NCI-H1417 (cell line): ENCODE data around the gene AHNAK2.
A peak's percentile ranks its signal among the peaks of the same experiment; 100 is the strongest.
"Not testable (repeated sequence)": the region's sequence is repeated elsewhere in the genome, so short reads cannot be mapped to it uniquely, and the experiment has no call there.

ENCODE experiments used
- DNase-seq, 3 experiments: peaks; one replicate each; lab custom pipeline; 2025; lab: John Stamatoyannopoulos, UW

The AHNAK2 gene

DNA sequence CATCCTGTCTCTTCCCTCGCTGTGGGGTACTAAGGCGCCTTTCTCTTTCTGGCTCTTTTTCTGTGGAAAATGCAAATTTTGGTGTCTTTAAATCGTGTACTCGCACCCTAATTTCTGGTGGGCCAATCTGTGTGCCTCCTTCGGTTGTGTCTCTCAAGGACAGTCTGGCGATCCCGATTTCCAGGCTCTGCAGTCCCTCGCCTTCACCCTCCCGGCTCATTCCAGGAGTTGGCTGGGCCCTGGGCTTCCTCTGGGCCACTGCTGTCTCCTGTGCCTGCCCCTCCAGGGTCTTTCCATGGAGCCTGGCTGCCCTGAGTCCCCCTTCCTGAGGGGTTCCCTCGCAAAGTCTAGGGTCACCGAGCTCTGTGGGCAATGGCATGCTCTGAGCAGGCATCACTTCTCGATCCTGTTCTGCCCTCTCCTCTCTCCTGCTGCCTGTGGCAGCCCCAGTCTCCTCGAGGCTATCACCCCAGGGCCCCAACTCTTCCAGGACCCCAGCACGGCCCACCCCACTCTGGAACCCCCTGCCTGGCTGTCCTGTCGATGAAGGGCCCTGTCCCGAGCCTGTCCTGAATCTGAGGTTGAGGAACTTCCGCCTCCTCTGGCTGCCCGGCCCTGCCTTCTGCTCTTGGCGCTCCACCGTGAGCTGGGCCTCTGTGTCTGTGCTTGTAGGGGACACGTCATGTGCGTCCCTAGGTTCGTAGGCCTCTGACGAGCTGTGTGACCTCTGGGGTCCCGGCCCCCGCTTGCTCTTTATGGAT, 24.1 kb downstream of the AHNAK2 start:
- no peak for DNase-seq

DNA sequence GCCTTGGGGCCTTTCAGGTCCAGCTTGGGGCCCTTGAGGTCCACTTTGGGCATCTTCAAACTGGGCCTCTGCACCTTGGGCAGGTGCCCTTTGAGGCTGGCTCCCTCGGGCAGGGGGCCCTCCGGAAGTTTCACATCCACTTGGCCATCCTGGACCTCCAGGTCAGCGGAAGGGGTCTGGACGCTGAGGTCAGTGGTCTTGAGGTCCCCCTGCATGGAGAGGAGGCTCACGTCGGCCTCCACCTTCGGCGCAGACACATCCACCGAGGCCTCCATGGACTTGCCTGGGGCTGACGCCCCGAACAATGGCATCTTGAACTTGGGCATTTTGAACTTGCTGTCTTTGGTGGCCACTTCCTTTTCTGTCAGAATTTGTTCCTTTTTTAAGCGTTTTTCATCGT, 25.1 kb downstream of the AHNAK2 start:
- DNase-seq = no peak

DNA sequence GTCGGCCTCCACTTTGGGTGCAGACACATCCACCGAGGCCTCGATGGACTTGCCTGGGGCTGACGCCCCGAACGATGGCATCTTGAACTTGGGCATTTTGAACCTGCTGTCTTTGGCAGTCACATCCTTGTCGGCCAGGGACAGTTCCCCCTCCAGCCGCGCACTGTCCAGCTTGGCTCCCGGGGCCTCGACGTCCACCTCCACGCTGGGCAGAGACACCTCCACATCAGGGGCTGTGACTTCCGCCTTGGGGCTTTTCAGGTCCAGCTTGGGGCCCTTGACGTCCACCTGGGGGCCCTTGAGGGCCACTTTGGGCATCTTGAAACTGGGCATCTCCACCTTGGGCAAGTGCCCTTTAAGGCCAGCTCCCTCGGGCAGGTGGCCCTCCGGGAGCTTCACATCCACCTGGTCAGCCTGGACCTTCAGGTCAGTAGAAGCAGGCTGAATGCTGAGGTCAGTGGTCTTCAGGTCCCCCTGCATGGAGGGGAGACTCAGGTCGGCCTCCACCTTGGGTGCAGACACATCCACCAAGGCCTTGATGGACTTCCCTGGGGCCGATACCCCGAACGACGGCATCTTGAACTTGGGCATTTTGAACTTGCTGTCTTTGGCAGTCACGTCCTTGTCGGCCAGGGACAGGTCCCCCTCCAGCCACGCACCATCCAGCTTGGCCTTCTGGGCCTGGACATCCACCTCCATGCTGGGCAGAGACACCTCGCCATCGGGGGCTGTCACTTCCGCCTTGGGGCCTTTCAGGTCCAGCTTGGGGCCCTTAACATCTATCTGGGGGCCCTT, 26.1 kb downstream of the AHNAK2 start:
- not testable (repeated sequence) for DNase-seq

DNA sequence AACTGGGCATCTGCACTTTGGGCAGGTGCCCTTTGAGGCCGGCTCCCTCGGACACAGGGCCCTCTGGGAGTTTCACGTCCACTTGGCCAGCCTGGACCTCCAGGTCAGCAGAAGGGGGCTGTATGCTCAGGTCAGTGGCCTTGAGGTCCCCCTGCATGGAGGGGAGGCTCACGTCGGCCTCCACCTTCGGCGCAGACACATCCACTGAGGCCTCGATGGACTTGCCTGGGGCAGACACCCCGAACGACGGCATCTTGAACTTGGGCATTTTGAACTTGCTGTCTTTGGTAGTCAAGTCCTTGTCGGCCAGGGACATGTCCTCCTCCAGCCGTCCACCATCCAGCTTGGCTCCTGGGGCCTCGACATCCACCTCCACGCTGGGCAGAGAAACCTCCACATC, 27.5 kb downstream of the AHNAK2 start:
- DNase-seq = not testable (repeated sequence)

DNA sequence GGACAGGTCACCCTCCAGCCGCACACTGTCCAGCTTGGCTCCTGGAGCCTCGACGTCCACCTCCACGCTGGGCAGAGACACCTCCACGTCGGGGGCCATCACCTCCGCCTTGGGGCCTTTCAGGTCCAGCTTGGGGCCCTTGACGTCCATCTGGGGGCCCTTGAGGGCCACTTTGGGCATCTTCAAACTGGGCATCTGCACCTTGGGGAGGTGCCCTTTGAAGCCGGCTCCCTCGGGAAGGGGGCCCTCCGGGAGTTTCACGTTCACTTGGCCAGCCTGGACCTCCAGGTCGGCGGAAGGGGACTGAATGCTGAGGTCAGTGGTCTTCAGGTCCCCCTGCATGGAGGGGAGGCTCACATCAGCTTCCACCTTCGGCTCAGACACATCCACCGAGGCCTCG, 28.2 kb downstream of the AHNAK2 start:
- DNase-seq = no peak

DNA sequence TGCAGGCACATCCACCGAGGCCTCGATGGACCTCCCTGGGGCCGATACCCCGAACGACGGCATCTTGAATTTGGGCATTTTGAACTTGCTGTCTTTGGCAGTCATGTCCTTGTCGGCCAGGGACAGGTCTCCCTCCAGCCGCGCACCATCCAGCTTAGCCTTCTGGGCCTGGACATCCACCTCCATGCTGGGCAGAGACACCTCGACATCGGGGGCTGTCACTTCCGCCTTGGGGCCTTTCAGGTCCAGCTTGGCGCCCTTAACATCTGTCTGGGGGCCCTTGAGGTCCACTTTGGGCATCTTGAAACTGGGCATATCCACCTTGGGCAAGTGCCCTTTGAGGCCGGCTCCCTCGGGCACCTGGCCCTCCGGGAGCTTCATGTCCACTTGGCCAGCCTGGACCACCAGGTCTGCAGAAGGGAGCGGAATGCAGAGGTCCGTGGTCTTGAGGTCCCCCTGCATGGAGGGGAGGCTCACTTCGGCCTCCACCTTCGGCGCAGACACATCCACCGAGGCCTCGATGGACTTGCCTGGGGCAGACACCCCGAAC, 28.7 kb downstream of the AHNAK2 start:
- DNase-seq = not testable (repeated sequence)

DNA sequence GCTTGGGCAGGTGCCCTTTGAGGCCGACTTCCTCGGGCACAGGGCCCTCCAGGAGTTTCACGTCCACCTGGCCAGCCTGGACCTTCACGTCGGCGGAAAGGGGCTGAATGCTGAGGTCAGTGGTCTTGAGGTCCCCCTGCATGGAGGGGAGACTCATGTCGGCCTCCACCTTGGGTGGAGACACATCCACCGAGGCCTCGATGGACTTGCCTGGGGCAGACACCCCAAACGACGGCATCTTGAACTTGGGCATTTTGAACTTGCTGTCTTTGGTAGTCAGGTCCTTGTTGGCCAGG, 29.5 kb downstream of the AHNAK2 start:
- no peak for DNase-seq

DNA sequence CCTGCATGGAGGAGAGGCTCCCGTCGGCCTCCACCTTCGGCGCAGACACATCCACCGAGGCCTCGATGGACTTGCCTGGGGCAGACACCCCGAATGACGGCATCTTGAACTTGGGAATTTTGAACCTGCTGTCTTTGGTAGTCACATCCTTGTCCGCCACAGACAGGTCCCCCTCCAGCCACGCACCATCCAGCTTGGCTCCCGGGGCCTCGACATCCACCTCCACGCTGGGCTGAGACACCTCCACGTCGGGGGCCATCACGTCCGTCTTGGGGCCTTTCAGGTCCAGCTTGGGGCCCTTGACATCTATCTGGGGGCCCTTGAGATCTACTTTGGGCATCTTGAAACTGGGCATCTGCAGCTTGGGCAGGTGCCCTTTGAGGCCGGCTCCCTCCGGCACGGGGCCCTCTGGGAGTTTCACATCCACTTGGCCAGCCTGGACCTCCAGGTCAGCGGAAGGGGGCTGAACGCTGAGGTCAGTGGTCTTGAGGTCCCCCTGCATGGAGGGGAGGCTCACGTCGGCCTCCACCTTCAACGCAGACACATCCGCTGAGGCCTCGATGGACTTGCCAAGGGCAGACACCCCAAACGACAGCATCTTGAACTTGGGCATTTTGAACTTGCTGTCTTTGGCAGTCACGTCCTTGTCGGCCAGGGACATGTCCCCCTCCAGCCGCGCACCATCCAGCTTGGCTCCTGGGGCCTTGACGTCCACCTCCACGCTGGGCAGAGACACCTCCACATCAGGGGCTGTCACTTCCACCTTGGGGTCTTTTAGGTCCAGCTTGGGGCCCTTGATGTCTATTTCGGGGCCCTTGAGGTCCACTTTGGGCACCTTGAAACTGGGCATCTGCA, 30.1 kb downstream of the AHNAK2 start:
- not testable (repeated sequence) for DNase-seq

DNA sequence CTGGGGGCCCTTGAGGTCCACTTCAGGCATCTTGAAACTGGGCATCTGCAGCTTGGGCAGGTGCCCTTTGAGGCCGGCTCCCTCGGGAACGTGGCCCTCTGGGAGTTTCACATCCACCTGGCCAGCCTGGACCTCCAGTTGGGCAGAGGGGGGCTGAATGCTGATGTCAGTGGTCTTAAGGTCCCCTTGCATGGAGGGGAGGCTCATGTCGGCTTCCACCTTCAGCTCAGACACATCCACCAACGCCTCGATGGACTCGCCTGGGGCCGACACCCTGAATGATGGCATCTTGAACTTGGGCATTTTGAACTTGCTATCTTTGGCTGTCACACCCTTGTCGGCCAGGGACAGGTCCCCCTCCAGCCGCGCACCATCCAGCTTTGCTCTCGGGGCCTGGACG, 31.0 kb downstream of the AHNAK2 start:
- not testable (repeated sequence) for DNase-seq

DNA sequence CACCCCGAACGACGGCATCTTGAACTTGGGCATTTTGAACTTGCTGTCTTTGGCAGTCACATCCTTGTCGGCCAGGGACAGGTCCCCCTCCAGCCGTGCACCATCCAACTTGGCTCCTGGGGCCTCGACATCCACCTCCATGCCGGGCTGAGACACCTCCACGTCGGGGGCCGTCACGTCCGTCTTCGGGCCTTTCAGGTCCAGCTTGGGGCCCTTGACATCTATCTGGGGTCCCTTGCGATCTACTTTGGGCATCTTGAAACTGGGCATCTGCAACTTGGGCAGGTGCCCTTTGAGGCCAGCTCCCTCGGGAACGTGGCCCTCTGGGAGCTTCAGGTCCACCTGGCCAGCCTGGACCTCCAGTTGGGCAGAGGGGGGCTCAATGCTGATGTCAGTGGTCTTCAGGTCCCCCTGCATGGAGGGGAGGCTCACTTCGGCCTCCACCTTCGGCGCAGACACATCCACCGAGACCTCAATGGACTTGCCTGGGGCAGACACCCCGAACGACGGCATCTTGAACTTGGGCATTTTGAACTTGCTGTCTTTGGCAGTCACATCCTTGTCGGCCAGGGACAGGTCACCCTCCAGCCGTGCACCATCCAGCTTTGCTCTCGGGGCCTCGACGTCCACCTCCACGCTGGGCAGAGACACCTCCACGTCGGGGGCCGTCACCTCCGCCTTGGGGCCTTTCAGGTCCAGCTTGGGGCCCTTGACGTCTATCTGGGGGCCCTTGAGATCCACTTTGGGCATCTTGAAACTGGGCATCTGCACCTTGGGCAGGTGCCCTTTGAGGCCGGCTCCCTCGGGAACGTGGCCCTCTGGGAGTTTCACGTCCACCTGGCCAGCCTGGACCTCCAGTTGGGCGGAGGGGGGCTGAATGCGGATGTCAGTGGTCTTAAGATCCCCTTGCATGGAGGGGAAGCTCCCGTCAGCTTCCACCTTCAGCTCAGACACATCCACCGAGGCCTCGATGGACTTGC, 31.9 kb downstream of the AHNAK2 start:
- DNase-seq = not testable (repeated sequence)

DNA sequence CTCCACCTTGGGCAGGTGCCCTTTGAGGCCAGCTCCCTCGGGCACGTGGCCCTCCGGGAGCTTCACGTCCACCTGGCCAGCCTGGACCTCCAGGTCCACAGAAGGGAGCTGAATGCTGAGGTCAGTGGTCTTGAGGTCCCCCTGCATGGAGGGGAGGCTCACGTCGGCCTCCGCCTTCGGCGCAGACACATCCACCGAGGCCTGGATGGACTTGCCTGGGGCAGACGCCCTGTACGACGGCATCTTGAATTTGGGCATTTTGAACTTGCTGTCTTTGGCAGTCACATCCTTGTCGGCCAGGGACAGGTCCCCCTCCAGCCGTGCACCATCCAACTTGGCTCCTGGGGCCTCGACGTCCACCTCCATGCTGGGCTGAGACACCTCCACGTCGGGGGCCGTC, 32.9 kb downstream of the AHNAK2 start:
- DNase-seq = not testable (repeated sequence)

DNA sequence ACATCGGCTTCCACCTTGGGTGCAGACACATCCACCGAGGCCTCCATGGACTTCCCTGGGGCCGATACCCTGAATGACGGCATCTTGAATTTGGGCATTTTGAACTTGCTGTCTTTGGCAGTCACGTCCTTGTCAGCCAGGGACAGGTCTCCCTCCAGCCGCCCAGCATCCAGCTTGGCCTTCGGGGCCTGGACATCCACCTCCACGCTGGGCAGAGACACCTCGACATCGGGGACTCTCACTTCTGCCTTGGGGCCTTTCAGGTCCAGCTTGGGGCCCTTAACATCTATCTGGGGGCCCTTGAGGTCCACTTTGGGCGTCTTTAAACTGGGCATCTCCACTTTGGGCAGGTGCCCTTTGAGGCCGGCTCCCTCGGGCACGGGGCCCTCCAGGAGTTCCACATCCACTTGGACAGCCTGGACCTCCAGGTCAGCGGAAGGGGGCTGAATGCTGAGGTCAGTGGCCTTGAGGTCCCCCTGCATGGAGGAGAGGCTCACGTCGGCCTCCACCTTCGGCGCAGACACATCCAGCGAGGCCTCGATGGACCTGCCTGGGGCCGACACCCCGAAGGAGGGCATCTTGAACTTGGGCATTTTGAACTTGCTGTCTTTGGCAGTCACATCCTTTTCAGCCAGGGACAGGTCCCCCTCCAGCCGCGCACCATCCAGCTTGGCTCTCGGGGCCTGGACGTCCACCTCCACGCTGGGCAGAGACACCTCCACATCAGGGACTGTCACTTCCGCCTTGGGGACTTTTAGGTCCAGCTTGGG, 33.6 kb downstream of the AHNAK2 start:
- not testable (repeated sequence) for DNase-seq

DNA sequence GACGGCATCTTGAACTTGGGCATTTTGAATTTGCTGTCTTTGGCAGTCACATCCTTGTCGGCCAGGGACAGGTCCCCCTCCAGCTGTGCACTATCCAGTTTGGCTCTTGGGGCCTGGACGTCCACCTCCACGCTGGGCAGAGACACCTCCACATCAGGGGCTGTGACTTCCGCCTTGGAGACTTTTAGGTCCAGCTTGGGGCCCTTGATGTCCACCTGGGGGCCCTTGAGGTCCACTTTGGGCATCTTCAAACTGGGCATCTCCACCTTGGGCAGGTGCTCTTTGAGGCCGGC, 34.2 kb downstream of the AHNAK2 start:
- not testable (repeated sequence) for DNase-seq

DNA sequence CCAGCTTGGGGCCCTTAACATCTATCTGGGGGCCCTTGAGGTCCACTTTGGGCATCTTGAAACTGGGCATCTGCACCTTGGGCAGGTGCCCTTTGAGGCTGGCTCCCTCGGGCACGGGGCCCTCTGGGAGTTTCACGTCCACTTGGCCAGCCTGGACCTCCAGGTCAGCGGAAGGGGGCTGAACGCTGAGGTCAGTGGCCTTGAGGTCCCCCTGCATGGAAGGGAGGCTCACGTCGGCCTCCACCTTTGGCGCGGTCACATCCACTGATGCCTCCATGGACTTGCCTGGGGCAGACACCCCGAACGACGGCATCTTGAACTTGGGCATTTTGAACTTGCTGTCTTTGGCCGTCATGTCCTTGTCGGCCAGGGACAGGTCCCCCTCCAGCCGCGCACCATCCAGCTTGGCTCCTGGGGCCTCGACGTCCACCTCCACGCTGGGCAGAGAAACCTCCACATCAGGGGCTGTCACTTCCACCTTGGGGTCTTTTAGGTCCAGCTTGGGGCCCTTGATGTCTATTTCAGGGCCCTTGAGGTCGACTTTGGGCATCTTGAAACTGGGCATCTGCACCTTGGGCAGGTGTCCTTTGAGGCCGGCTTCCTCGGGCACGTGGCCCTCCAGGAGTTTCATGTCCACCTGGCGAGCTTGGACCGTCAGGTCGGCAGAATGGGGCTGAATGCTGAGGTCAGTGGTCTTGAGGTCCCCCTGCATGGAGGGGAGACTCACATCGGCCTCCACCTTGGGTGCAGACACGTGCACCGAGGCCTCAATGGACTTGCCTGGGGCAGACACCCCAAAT, 34.8 kb downstream of the AHNAK2 start:
- DNase-seq = not testable (repeated sequence)

DNA sequence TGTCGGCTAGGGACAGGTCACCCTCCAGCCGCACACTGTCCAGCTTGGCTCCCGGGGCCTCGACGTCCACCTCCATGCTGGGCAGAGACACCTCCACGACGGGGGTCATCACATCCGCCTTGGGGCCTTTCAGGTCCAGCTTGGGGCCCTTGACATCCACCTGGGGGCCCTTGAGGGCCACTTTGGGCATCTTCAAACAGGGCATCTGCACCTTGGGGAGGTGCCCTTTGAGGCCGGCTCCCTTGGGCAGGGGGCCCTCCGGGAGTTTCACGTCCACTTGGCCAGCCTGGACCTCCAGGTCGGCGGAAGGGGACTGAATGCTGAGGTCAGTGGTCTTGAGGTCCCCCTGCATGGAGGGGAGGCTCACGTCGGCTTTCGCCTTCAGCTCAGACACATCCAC, 35.6 kb downstream of the AHNAK2 start:
- DNase-seq = no peak

DNA sequence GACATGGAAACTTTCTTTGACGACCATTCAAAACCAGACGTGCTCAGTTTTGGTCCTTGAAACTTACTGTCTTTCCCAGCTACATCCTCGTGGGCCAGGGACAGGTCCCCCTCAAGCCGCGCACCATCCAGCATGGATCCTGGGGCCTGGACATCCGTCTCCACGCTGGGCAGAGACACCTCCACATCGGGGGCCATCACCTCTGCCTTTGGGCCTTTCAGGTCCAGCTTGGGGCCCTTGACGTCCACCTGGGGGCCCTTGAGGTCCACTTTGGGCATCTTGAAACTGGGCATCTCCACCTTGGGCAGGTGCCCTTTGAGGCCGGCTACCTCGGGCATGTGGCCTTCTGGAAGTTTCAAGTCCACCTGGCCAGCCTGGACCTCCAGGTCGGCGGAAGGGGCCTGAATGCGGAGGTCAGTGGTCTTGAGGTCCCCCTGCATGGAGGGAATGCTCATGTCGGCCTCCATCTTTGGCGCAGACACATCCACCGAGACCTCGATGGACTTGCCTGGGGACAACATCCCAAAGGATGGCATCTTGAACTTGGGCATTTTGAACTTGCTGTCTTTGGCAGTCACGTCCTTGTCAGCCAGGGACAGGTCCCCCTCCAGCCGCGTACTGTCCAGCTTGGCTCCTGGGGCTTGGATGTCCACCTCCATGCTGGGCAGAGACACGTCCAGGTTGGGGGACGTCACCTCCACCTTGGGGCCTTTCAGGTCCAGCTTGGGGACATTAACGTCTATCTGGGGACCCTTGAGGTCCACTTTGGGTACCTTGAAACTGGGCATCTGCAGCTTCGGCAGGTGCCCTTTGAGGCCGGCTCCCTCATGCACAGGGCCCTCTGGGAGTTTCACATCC, 36.4 kb downstream of the AHNAK2 start:
- DNase-seq = no peak

DNA sequence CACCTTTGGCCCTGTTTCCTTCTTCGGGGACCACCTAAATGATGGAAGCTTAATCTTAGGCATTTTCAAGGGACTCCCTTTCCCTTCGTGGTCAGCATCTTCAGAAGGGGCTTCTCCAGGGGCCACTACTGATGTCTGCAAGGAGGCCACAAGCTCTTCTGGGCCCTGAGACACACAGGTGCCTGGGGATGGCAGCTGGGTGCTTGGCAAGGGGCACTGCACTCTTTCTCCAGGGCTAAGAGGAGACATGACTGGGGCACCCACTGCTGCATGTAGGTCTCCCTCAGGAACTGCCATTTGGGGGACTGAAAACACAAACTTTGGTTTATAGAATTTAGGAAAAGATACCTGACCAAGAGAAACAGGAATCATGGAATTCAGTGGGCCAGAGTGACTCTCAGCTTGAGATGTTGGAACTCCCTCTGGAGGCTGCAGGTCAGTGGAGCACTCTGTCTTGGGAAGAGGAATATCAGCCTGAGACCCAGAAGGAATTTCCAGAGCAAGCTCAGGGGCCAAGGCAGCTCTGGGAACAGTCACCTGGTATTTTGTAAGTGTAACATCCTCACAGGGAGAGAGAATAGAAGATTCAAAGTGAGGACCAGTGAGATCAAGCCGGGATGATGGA, 37.5 kb downstream of the AHNAK2 start:
- peak in 1 of 3 experiments; percentile 27 for DNase-seq
